Stimulated activated CD4-positive, alpha-beta T cell treated with anti-CD3 and anti-CD28 coated beads, Interleukin-2, amount 100 ng/mL, for 24 hours (primary cell): ENCODE measurements around the gene LRIG1.

Source experiments
- DNase-seq, 2 donors: peaks; one replicate each; pipeline ENCODE4 v3.0.0-alpha.2; 2020

Gene LRIG1

DNA sequence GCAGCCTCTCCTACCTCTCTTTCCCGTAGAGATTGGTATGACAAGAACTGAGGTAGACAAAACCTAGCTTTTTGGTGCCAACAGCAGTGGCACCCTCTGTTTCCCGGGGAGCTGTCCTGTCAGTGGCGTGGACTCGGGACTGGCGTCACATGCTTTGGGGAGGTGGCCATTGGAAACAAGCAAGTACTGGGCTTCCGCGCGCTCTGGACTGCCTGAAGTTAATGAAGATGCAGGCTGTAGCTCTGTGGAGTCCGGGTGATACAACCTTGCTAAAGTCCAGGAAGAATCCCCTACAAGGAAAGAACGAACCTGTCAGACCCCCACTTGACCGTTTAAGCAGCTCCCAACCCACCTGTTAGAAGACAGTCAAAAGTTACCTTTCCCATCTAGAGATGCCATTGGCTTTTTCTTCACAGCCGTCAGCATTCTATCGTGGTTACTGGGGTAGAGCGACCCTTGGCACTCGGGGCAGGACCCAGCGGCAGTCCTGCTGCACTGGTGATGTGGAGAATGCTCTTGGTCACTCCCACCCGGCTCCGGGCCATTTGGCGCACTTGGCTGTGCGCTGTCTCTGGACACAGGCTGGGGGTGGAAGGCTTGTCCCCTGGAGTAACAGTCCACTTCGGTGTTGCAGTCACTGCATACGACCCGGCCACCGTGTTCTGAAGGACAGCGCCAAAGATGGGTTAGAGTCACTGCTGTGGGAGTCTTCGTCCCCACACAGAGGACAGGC, 120.5 kb downstream of the LRIG1 start:
- no peak for DNase-seq

DNA sequence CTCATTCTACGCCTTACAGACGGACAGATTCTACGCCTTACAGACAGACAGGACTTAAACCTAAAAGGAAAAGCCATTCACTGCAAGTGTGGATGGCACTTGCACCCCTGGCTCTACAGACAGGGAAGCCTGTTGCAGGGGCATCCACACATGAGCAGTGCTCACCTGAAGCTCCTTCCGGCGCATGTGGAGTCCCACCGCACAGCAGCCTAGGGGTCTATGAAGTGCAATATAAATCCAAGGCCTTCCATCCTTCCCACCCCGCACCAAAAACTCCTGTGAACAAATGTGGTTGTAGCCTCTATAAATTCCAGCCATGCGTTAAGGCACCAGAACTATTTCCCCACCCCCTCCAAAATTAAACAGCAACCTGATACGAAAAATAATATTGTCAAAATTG, 121.3 kb downstream of the LRIG1 start:
- no peak for DNase-seq

DNA sequence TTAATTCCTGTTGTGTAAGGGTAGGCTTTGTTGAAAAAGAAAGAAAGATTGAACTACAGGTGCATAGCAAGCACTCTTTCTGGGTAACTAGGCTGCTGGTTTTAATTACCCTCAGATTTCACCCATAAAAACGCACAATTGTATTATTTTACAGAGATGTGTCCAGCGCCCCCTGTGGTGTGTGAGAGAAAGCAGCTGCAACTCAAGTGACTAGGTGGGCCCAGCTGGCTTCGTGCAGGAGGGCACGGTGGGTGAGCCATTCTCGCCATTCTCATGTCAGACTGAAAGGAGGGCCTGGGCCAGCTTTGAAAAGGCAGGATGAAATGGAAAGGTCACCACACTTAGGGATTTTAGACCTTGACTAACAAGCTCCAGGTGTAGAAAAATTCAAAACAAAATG, 122.6 kb downstream of the LRIG1 start:
- peak; percentile 49 to 52 for DNase-seq

DNA sequence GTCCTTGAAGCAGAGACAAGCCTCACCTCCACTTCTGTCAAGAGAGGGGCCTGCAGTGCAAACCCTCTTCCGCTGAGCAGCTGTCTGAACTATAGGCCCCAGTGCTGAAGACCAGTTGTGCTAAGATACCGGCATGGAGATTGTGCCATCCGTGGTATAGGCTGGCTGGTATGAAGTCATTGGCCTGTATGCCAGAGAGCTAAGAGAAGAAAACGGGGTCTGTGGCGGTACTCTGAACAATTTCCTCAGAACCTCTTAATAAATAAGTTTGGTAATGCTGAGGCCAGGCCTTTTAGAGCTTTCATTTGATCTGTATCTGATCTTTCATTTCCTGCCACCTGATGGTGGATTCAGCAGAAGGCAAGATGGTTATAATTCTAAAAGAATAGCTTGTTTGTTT, 123.0 kb downstream of the LRIG1 start:
- DNase-seq = no peak

DNA sequence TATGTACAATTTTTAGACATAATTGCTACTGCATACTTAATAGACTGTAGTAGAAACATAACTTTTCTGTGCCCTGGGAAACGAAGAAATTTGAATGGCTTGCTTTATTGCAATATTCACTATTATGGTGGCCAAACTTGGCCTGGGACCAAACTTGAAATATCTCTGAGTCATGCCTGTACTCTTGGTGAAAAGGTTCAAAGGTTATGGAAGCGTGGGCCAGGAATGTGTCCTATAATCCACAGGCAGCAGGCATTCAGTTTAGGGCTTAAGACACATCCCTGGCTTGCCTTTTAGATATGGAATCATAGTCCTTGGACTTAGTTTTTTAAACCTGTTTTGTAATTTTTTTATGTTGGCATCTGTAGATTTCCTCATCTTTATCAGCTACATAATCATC, 124.3 kb downstream of the LRIG1 start:
- DNase-seq = no peak

DNA sequence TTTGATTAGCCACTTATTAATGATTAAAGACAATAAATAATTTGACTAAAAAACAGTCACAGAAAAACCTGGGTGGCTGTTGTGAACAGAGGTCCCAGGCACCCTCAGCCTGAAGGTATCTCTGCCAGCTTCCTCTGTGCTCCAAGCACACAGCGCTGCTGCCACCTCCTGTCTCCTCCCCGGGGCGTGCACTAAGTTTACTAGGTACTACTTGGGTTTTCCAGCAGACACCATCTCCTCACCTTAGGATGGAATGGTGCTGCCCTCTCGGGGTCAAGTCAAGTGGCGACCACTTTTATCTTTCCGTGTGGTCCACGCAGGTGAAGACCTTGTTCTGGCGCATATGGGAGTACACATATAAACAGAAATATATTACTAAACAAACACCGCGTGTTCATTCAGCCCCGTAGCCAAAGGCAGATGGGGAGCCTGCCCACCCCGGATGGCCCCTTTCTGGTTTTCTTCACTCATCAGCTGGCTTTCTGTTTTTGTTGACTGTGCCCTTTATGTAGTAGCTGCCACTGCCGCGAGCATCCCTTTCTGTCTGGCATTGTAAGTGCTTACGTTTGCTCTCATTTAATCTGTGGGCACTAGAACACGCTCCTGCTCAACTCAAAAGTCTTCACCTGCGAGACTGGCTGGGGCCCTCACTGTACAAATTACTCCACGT, 128.0 kb downstream of the LRIG1 start:
- DNase-seq = no peak

DNA sequence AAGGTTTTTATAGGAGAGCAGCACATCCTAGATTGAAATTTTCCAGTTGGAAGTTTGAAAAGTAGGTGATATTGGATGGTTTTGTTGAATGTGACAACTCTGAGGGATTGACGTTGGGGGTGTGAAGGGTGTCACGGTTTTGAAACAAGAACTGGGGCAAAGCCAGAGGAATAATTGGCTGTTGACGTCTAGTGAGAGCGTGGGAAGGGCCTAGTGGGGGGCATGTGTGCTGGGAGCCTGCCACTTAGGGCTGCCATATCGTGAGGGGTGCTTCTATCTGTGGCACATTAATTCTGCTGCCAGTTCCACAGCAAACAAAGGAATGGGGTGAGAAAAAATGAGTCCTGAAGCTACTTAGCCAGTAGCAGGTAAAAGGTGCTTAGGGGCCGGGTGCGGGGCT, 129.4 kb downstream of the LRIG1 start:
- no peak for DNase-seq

DNA sequence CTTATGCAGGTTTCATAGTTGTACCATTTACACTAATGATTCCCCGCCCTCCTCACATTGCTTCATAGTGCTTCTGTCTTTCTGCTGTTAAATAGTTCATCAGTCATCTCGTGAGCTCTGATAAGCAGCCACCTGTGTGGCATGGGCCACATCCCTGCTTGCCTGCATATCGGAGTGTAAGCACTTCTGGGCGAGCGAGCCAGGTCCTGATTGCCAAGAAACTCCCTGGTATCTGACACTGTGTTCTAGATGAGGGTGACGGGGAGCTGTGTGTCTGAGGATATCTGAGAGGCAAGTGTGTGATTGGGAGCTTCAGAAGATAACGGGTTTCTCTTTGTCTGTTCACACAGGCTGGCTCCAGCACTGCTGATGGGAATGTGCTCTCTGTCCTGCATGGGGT, 130.6 kb downstream of the LRIG1 start:
- no peak for DNase-seq

DNA sequence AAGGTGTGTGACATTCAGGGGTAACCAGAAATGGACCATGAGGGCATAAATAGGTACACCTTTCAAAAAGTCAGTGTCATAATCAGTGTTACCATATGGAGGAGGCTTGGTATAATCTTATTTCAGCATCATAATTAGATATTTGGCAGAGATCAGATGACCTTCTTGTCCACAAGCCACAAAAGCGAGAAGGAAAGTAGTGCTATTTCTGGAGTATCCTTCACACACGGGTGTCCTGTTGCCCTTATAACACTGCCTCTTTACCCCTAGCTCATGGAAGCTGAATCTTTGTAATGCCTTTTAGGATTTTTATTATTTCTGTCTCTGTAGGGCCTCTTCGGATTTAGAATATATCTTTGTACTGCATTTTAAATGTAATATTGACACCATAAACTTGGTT, 132.8 kb downstream of the LRIG1 start:
- no peak for DNase-seq

DNA sequence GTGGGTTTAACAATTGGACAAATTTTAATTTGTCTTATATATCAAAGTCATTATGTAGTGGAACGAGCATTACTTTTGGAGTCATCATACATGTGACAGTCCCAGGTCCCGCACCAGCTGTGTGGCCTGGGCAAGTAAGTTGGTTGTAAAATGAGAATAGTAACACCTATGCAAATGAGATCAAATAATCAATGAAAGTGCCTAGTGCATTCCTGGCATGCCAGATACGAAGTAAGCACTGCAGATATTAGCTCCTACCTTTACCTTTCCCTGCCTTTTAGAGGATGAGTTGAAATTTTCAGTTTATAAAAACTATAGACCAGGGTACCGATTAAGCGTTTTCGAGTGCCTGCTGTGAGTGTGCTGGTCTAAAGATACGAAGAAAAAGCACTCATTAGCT, 134.1 kb downstream of the LRIG1 start:
- no peak for DNase-seq

DNA sequence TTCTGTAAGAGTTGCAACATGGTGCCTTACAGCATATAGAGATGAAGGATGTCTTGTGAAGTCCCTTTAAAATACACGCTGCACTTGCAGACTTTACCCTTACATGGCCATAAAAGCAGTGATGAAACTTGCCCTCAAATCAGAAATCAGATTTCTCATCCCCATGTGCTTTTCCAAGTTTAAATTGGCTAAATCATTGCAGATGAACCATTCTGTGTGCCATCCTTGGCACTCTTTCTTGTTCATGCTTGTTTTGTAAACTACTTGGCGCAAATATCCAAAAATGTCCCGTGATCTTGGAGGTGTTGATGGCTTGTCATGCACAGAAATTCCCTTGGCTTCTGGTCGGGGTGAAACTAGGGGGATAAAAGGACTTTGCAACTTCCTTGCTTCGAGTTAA, 135.7 kb downstream of the LRIG1 start:
- no peak for DNase-seq

DNA sequence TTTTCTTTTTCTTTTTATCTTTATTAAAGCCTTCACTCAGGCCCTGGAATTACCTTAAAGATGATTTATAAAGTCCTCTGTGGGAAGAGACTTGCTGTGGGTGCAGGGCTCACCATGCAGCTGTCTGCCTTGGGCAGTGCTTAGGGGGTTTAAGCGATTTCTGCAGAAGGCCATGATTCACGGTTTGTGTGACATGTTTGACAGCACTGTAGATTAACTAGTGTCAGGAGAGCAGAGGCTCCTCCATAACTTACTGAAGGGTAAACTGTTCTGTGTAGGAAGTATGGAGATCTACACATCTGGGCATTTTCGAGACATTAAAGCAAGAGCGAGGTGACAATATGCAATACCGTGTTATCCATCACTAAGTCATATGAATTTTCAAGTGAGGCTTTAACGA, 137.7 kb downstream of the LRIG1 start:
- DNase-seq = no peak

DNA sequence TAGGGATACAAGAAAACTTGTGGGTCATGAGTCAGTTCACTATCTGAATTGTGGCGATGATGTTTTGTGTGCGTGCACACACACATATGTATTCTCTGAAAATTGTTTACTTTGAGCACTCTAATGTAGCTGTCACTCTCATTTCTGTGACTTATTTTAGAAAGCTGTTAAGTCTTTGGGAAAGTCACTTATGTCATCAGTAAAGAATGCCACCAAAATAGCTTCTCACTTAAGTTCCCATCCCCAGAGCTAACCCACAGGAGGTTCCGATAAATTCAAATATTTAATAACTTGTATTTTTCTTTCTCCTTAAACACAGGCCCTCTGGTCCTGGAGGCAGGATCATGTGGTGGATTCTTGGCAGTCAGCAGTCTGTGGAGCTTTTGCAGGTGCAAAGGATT, 138.3 kb downstream of the LRIG1 start:
- DNase-seq = no peak

DNA sequence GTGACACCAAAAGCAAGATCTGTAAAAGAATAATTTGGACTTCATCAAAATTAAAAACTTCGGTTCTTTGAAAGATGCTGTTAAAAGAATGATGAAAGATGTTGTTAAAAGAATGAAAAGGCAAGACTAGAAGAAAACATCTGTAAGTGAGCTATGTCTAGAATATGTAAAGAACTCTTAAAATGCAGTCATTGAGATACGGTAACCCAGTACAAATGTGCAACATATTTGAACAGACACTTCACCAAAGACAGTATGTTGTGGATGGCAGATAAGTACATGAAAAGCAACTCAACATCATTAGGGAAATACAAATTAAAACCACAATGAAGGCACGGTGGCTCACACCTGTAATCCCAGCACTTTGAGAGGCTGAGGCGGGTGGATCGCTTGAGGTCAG, 139.5 kb downstream of the LRIG1 start:
- no peak for DNase-seq

DNA sequence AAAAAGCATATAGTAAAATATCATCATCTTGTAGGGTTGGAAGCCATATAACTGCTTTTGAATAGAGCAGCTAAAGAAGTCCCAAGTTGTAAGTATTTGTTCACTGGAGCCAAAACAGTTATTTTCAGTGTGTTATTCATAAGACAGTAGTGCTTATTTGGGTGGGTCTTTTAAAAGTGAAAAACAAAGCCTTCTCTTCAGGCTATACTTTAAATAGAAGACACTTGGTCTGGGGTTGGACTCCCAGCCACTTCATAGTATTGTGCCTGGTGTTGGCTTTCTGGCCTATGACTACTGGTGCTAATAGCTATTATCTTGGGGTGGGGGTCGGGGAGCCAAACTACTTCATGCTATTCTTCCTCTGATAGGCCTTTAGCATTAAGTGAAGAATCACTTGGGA, 144.8 kb downstream of the LRIG1 start:
- no peak for DNase-seq

DNA sequence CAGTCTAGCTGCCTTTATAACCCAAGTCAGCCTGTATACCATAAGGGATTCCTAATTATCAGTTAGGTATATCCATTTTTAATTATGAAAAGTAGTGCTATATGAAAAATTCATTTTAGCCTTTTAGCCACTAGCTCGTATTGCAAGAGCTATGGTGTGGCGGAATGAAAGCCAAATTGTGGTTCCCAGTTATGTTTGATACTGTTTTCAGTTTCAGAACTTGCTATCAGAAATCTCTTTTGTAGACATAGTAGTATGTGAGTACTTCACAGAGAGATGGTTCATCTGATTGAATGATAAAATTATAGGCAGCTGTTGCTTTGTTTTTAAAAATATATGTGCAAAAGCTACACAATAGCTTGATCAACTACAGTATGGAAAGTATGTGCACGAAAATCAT, 145.4 kb downstream of the LRIG1 start:
- no peak for DNase-seq

DNA sequence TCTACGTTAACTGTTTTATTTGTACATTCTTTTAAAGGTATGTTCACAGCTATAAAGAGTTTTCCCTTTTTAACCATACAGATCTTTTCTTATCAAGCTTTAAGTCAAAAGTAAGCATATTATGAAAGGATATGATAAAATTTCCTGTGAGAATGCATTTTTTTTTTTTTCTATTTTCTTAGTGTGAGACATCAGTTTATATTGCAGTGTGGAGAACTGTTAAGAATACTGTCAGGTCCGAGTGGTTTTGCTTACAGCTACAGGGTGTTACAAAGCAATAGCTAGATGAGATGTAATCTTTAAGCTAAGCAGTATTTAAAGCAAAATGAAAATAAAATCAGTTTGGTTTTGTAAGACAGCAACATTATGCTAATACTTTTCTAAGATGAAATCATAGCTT, 146.8 kb downstream of the LRIG1 start:
- no peak for DNase-seq

DNA sequence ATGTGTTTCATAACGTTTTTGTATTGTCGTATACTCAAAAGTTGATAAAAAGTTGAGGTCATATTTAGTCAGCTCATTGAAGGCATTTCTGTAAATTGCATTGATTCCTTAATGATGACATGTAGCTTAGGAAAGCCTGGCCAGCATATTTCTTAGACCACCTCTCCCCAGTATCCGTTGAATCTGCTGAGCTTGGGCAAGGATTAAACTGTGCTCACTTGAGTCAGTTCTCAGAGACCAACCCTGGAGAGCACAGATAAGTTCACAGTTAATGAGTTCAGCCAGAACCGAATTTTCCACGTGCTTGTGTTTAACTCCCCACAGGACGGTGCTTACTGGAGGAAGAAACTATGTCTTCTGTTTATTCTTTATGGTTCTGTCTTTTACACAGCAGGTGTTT, 147.3 kb downstream of the LRIG1 start:
- DNase-seq = no peak

DNA sequence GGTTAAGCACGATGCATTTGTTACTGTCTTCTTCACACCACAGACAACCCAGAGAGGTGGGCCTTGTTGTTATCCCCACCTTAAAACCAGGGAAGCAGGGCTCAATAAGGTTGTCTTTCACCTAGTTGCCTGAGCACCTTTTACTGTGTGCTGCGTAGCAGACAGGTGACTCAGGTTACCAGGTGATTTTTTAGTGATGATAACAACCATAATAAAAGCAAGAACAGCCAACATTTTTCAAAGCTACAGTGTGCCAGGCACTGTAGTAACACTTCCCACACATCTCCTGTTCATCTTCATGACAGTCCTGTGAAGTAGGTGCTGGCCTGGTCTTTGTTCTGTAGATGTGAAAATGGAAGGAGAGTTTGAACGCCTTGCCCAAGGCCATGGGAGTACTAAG, 147.8 kb downstream of the LRIG1 start:
- no peak for DNase-seq

DNA sequence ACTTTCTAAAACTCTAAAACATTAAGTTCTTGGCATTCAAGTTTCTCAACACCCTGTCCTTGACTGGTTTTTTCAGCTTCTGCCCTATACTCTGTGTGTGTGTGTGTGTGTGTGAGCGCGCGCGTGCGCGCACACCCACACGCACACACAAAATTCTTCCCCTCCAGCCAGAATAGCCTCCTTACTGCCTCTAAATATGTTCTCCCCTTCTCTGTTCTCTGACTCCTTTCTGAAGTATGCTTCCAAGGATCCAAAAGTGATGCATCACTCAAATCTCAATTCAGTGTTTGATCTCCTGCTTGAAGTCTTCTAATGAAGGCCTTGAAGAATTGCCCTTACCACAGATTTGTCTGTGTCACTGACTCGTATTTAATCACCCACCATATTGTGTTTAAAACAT, 150.2 kb downstream of the LRIG1 start:
- no peak for DNase-seq

DNA sequence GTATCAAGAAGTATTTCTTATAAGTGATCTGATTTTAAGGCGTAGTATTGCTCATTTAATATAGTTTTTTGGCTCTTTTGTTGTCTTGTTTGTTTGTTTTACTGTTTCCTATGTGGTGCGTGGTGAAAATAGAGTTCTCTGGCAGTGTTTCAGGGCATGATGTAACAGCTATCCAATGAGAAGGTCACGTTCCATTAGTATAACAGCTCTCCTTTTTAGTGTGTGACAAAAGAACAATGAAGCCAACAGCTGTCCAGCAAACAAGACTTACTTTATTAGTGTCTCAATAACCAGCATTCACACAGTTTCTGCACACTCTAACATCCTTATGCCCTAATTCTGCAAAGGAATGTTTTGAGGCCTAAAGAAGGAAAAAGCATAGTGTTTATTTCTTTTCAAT, 152.1 kb downstream of the LRIG1 start:
- no peak for DNase-seq

DNA sequence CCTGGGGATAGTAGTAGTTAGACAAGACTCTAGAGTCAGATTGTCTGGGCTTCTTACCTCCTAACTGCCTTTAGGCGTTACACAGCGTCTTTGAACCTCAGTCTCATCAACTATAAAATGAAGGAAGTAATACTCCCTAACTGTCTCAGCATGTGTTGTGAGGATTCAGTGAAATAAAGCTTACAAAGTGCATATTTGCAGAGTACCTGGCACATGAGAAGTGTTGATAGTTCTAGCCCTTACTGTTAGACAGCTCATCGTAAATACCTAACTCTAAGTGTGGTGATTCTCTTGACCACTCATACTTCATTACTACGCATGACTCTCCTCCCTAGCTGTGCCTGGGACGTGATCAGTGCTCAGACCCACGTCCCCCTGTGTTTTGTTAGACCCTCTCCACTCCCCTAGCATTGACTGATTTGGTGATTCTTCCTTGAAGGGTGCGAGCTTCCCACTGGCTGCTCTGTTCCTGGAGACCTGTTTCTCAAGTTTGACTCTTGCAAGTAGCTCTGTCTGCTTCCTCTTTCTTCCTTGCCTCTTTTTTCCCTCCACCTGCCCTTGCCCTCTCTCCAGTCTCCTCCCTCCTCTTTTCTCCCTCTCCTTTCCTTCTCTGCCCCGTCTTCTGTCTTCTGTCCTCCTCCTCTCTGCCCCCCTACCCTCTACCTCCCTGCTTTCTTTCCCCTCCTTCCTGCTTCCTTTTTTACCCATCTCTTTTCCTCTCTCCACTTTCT, 155.8 kb downstream of the LRIG1 start:
- DNase-seq = no peak

DNA sequence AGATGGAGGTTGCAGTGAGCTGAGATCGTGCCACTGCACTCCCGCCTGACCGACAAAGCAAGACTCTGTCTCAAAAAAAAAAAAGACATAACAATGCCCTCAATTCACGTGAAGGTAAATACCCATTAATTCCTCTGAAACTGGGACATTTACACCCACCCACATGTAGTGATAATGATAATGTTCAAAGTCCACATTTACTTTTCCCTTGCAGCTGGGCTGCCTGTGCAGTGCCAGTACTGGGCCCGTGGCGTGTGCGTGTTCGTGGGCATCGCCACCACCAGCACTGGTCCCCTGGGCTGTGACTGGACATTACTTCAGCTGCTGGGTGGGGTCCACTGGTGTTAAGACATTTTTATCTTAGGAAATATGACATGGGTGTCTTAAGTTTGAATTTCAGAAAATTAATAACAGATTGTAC, 156.4 kb downstream of the LRIG1 start:
- DNase-seq = no peak

DNA sequence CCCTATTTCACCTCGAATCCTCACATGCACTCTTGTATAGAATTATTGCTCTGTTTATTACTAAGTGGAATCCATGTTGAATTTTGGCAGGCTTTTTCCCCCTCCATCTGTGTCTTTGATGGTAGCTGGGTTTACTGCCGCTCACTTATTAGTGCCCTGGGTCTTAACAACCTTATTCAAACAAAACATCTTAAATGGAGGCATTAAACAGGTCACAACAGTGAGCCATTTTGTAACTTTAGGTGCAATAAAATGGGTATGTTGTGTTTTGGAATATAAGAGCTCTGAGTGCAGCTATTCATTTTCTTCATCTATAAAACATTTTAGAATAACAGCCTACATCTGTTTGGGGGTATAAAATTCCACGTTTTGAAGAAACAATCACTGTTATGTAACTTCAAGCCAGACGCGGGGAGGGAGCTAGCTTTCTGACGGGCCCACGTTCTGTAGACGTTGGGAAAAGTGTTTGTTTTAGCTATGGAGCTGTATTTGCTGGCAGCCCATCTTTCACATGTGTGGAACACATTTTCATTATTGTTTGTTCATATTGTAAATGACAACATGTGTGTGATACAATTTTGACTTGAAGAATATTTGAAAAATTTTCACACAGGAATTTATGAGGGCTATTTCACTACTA, 158.0 kb downstream of the LRIG1 start:
- no peak for DNase-seq
